Measurements from ENCODE around the gene CCDC40. TPM values are rescaled to one million over a fixed set of nuclear protein-coding genes. Genes with fewer than 3 reads are reported as not detected.

CCDC40 gene
- total and polyA plus RNA-seq, 9 of the 15 experiments (the other 6 are each of a cell fraction or from before 2014, with no cell fraction given): 0.07 to 0.33 TPM; not detected in 7

DNA sequence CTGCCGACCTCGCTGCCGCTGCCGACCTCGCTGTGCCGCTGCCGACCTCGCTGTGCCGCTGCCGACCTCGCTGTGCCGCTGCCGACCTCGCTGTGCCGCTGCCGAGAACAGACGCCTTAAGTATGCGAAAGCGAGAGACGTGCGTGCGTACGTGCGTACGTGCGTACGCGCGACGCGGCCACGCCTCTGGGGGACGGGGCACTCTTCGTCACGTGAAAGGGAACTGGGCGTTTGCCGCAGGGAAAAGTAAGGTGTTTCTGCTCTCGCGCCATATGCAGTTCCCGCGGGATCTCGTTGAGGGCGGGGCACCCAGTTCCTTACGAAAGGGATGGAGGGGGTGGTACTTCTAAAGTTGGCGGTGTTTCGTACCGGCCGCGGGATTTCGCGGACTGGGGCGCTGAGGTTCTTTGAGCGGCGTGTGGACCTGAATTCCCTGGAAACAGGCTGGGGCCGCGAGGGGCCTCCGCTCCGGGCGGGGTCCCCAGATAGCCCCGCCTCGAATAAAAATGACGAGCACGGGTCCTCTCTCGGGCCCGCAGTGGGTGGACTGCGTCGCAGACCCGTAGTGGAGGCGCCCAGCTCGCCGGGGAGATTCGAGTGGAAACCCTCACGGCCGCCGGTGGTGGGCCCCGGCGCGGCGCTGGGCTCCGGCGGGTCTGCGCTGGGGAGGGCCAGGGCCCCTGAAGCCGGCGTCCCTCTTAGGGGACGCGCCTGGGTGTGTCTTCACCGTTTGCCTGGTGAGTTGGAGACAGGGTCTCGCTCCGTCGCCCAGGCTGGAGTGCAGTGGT, 110.8 kb downstream of the CCDC40 start, which contains the start of gene EIF4A3 (continued):
- TF ChIP-seq, protein P1, sequence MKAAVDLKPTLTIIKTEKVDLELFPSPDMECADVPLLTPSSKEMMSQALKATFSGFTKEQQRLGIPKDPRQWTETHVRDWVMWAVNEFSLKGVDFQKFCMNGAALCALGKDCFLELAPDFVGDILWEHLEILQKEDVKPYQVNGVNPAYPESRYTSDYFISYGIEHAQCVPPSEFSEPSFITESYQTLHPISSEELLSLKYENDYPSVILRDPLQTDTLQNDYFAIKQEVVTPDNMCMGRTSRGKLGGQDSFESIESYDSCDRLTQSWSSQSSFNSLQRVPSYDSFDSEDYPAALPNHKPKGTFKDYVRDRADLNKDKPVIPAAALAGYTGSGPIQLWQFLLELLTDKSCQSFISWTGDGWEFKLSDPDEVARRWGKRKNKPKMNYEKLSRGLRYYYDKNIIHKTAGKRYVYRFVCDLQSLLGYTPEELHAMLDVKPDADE (conservative IDR thresholded peaks at IDR 0.05; ENCODE audit: control insufficient read depth, low read depth, low read length): 0 out of 2 replicates have a peak, but pooled peaks have one; percentile 22
- TF ChIP-seq EWSR1 (IDR thresholded peaks at IDR 0.05; ENCODE audit: borderline replicate concordance, low read depth, partially characterized antibody) (no peak), NFRKB (IDR thresholded peaks at IDR 0.05; ENCODE audit: low read depth) (no peak), RNF2 (IDR thresholded peaks at IDR 0.05) (no peak), HLTF (IDR thresholded peaks at IDR 0.05) (no peak), SMARCB1 (IDR thresholded peaks at IDR 0.05; ENCODE audit: insufficient read length, low read depth) (no peak), MTA2 (IDR thresholded peaks at IDR 0.05; ENCODE audit: low read depth) (no peak), ZNF347 (CRISPR knock-in tag; IDR thresholded peaks at IDR 0.05; ENCODE audit: low read depth) (no peak), FOS (IDR thresholded peaks at IDR 0.05; ENCODE audit: extremely low read depth, insufficient read length) (no peak), ZNF717 (CRISPR knock-in tag; IDR thresholded peaks at IDR 0.05) (no peak), RBFOX2 (IDR thresholded peaks at IDR 0.05; ENCODE audit: low read depth, low read length) (peak; percentile 100), ERF (CRISPR knock-in tag; IDR thresholded peaks at IDR 0.05) (0 out of 2 replicates have a peak, but pooled peaks have one; percentile 39), NR2C1 (IDR thresholded peaks at IDR 0.05) (no peak), NR2C1 (tag; IDR thresholded peaks at IDR 0.05) (no peak), PHF21A (IDR thresholded peaks at IDR 0.05; ENCODE audit: borderline replicate concordance, low read depth) (no peak), TAF15 (IDR thresholded peaks at IDR 0.05; ENCODE audit: low read depth, low read length) (no peak), KDM2B (CRISPR knock-in tag; IDR thresholded peaks at IDR 0.05) (0 out of 2 replicates have a peak, but pooled peaks have one; percentile 67), NR0B1 (IDR thresholded peaks at IDR 0.05; ENCODE audit: partially characterized antibody) (no peak), CTBP1 (IDR thresholded peaks at IDR 0.05; ENCODE audit: borderline replicate concordance) (peak; percentile 86), NUFIP1 (IDR thresholded peaks at IDR 0.05; ENCODE audit: partially characterized antibody) (no peak), DMBX1 (CRISPR knock-in tag; IDR thresholded peaks at IDR 0.05; ENCODE audit: borderline replicate concordance) (no peak)
- TF ChIP-seq, protein P2, sequence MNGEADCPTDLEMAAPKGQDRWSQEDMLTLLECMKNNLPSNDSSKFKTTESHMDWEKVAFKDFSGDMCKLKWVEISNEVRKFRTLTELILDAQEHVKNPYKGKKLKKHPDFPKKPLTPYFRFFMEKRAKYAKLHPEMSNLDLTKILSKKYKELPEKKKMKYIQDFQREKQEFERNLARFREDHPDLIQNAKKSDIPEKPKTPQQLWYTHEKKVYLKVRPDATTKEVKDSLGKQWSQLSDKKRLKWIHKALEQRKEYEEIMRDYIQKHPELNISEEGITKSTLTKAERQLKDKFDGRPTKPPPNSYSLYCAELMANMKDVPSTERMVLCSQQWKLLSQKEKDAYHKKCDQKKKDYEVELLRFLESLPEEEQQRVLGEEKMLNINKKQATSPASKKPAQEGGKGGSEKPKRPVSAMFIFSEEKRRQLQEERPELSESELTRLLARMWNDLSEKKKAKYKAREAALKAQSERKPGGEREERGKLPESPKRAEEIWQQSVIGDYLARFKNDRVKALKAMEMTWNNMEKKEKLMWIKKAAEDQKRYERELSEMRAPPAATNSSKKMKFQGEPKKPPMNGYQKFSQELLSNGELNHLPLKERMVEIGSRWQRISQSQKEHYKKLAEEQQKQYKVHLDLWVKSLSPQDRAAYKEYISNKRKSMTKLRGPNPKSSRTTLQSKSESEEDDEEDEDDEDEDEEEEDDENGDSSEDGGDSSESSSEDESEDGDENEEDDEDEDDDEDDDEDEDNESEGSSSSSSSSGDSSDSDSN (IDR thresholded peaks at IDR 0.05; ENCODE audit: borderline replicate concordance in 1 of 2, low read depth in 2 of 2, low read length in 2 of 2): no peak; a peak in 1 of 4 replicates
- TF ChIP-seq, protein P3, sequence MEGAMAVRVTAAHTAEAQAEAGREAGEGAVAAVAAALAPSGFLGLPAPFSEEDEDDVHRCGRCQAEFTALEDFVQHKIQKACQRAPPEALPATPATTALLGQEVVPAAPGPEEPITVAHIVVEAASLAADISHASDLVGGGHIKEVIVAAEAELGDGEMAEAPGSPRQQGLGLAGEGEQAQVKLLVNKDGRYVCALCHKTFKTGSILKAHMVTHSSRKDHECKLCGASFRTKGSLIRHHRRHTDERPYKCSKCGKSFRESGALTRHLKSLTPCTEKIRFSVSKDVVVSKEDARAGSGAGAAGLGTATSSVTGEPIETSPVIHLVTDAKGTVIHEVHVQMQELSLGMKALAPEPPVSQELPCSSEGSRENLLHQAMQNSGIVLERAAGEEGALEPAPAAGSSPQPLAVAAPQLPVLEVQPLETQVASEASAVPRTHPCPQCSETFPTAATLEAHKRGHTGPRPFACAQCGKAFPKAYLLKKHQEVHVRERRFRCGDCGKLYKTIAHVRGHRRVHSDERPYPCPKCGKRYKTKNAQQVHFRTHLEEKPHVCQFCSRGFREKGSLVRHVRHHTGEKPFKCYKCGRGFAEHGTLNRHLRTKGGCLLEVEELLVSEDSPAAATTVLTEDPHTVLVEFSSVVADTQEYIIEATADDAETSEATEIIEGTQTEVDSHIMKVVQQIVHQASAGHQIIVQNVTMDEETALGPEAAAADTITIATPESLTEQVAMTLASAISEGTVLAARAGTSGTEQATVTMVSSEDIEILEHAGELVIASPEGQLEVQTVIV (CRISPR knock-in tag; IDR thresholded peaks at IDR 0.05; ENCODE audit: borderline replicate concordance): no peak

Data from K562 (cell line).